ENCODE results near the gene COPE. TPM values are rescaled to one million over a fixed set of nuclear protein-coding genes. Genes with fewer than 3 reads are reported as not detected.
"Not testable (repeated sequence)": the region's sequence is repeated elsewhere in the genome, so short reads cannot be mapped to it uniquely, and the experiment has no call there.

Gene COPE
- polyA plus RNA-seq, 12 donors: 55.2 to 96.3 (median 71.7) TPM; not detected in 1

DNA sequence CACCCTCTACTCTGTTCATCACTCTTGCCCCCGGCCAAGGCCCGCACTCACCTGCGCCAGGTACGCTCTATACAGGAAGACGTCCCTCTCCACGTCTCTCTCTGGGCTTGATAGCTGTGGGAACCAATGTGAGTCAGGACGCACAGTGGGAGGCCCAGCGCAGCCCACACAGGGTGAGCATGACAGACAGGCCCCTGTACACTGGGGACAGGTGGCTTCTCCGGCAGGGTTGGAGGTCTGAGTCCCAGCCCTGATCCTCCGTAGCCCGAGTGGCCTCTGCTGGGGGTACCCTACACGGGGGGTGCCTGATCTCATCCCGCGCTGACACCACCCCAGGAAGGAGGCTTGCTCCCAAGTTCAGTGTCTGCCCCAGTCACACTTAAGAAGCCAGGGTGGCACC, 6.3 kb downstream of the COPE start:
- no peak for DNase-seq

DNA sequence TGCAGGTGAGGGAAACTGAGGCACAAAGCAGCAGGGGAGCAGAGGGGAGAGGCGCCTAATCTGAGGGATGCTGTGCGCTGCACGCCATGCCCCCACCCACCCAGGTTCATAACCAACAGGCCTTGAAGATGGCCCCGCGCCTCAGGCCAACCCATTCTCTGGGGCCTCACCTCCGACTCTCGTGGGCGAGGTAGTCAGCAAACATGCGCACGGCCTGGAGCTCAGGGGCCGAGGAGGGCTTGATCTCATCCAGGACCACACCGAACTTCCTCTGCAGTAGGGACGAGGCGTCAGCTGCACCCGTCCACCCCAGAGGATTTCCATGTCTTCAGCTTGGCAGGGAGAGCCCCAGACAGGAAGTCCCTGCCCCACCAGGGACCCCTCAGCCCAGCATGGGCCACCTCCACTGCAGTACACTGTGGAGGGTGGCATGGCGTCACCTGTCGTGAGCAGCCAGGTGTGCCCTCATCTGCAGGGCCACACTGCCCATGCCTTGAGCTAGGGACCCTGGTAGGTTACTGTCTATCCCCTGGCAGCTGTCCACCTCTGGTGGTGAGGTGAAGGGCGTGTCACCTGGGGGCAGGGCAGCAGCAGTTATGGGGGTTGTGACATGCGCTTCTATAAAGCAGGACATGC, 8.3 kb downstream of the COPE start:
- DNase-seq: no peak

DNA sequence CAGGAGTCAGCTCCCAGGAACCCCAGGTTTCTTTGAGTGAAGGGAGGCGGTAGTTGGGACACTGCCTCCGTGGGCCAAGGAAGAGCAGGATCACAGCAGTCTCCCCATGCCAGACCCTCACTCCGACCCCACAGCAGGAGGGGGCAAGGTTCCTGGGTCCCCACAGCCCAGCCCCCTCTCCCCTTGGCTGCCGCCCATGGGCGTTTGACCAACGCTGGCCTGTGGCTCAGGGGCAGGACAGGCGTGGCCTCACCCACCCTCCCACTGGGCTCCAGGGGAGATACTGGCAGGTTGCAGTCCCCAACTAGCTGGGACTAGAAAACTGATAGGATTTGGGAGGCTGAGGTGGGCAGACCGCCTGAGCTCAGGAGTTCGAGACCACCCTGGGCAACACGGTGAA, 9.2 kb downstream of the COPE start:
- DNase-seq: no peak

DNA sequence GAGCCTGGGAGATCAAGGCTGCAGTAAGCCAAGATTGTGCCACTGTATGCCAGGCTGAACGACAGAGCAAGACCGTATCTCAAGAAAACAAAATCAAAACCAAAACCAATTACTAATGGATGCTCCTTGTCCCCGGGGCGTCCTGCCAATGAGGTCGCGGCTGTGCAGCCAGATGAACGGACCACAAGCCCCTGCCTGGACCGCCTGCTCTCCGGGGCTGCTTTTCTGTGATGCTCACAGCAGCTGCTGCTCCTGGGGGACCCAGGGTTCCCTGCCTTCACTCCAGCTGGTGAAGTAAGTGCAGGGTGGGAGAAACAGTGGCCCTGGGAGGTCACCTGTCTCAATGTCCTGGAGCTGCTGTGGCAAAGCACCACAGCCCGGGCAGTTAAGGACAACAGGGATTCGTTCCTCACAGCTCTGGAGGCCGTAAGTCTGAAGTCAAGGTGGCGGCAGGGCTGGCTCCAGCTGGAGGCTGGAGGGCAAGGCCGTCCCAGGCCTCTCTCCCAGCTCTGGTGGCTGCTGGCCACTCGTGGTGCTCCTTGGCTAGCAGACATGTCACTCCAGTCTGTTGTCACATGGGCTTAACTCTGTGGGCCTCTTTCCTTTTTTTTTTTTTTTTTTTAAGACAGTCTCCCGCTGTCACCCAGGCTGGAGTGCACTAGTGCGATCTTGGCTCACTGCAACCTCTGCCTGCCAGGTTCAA, 10.1 kb downstream of the COPE start:
- DNase-seq: no peak

DNA sequence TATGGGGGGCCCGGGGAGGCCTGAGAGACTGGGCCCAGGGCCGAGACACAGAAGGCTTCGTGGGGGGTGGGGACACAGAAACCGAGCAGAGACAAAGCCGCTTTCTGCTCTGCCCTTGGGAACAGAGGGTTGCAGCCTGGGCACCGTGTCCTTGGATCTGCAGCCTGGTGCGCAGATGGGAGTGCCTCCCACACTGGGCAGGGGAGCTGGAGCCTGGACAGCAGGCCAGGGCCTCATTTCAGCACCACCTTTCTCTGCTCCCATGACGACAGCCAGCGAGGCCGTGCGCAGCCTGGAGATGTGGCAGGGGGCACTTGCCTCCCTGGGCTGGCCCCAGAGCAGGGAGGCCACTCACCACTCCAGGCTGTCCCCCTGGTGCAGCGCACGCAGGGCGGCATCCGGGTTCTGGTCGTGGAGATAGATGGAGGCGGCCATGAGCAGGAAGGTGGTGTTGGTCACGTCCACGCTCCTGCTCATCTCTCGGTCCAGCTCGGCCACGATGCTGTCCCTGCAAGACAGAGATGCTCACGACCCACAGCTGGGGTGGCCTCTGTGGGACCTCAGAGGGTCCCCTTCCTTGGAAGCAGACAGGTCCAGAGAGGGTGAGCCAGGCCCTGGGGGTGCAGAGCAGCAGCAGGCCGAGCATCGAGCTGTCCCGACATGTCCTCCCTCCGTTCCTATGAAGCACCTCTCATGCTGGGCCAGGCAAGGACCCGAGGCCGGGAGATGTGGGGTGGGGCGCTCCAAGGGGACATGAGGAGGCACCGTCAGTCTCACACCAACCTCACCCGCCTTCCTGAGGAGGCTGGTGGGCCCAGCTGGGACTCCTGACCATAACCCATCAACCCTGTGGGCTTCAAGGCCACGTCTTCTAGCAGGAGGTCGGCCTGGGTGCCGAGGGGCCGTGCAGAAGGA, 12.3 kb downstream of the COPE start:
- no peak for DNase-seq

DNA sequence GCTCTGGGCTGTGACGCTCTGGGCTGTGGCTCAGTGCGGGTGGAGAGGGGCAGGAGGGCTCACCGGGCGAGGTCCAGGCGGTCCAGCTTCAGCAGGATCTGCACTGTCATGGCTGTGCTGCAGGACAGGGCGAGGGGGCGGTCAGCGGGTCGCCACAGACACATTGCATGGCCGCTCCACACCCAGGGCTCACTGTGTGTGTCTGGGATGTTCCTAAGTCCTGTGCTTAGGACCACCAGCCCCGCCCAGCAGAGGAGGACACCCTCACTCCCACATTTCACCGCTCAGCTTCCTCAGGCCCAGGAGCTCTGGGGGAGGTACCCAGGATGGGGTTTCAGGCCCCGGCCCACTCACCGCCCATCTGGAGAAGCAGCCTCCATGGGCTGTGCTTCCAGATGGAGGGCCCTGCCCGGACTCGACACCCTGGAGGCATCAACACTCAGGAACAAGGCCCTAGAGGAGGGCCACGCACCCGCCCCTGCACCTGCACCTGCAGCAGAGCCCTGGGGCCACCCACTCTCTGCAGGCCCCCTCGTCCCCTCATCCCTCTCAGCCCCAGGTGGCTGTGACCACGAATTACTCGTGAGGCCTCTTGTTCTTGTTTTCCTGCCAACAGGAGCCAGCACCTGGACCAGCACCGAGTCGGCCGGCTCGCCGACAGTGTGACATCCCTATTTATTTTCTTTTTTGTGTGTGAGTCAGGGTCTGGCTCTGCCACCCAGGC, 13.5 kb downstream of the COPE start:
- DNase-seq: no peak

DNA sequence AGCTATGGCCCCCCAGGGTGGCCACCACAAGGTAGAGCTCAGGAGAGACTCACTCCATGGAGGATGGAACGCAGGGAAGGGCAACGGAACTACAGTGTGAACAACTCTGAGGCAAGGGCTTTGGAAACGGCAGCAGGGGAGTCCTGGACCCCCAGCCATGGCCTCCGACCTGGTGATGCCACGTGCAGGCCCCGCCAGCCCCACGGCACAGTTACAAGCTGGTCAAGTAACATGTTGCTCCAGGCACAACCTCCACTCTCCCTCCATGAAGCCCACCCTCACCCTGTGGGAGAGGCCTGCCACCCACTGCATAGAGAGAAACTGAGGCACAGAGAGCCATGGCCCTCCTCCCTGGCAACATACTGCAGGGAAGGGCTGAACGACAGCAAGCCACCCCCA, 14.1 kb downstream of the COPE start:
- no peak for DNase-seq

DNA sequence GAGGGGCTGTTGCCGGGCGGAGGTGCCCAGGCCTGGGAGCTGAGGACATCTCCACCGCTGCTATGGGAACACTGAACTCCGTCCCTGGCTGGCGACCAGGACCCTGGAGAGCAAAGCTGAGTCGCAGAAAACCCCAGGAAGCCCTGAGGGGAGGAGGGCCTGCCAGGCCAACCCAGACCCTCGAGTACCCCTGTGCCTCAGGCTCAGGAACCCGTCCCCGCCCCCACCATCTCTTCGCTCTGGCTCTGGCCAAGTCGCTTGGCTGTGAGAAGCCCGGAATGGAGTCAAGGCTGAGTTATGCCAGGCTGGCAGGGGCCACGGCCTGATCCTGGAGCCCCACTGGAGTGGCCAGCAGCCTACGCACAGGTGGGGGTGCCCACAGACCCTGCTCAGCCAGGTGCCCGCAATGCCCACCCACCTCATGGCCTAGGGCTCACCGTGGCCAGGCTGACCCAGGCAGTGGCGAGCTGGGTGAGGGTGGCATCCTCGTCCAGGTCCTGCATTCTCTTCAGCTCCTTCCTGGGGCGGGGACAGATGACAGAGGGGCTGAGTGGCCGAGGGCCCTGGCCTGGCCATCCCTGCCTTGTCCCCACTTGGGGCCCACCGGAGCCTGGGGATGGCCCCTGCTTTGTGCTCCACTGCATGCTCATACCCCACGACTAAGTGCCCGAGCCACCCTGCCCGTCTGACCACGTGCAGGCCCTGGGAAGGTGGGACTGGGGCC, 14.7 kb downstream of the COPE start:
- DNase-seq: no peak

DNA sequence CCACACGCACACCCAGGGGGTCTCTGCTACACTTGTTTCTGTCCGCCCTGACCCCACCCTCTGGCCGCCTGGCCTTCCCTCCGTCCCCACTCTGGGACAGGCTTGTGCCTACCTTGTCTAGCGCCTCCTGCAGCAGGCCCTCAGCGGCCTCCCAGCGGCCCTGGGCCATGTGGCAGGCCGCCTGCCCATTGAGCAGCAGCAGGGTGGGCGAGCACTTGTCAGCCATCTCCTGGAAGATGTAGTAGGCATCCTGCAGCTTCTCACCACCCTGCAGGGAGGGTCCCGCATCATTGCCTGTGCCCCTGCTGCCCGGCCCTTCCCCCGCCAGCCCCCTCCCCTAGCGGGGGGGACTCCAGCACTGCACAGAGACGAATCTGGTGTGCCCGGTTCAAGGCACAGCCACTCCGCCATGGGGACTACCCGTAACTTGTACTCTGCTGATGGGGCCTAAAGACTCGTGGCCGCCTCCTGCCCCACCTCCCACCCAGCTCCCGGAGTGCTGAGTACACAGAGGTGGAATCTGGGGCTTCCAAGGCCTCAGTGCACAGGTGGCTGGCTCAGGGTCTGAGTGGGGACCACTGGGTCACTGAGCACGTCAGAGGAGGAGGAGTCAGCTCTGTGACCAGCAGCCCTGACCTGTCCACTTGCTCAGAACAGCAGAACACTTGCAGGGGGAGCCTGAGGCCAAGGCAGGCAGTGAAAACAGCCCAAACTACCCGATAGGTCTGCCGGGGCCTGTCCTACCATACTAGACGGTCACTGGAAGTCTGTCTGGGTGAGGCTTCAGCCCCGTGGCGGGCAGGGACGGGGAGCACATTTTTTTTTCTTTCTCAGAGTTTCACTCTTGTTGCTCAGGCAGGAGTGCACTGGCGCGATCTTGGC, 15.8 kb downstream of the COPE start:
- no peak for DNase-seq

DNA sequence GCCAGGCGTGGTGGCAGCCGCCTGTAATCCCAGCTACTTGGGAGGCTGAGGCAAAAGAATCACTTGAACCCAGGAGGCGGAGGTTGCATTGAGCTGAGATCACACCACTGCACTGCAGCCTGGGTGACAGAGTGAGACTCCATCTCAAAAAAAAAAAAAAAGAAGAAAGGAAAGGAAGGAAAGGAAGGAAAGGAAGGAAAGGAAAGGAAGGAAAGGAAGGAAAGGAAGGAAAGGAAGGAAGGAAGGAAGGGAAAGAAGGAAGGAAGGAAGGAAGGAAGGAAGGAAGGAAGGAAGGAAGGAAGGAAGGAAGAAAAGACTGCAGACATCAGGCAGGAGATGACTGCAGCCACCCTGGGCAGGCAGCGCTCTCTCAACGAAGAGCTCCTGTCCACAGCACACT, 16.7 kb downstream of the COPE start:
- DNase-seq: not testable (repeated sequence)

DNA sequence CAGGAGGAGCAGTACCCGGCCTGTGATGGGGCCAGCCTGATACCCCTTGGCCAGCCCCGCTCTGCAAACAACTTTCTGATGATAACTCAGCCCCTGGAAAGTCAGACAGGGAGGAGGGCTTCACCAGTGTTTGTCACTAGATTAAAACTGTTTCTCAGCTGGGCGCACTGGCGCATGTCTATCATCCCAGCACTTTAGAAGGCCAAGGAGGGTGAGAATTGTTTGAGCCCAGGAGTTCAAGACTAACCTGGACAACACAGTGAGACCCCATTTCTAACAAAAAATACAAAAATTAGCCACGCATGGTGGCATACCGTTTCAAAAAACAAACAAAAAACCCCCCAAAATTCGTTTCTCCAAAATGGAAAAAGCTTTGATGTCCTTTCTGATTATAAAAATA, 17.7 kb downstream of the COPE start:
- DNase-seq: no peak

DNA sequence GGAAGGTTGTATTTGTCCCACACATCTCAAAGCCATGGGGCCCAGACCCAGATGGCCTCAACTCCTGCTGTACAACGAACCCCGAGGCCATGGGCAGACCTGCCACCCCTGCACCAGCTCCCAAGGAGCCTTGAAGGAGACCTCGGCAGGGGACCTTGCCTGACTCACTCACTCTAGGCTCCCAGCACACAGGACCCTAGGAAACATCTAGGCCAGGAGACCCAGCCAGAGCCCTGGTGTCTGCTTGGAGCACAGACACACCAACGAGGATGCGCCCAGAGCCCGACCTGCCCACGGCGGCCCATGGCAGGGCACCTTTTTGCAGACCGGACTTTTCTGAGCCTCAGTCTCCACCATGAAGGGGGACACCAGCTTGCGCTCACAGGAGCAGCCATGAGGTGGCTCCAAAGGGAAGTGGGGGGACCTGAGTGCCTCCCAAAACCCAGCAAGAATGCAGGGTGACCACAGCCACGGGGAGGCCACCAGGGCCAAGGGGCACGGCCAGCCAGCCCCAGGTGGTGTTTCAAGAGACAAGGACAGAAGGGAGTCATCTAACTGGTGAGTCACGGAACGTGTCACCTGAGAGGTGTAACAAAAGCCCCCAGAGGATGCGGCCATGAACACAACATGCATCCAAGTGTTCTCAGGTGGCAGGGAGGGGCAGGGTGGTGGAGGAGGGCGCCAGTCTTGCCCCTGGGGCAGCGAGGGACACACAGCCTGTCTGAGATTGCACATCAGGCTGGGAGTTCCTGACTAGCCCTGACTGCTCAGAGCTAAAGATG, 18.3 kb downstream of the COPE start:
- DNase-seq: no peak

DNA sequence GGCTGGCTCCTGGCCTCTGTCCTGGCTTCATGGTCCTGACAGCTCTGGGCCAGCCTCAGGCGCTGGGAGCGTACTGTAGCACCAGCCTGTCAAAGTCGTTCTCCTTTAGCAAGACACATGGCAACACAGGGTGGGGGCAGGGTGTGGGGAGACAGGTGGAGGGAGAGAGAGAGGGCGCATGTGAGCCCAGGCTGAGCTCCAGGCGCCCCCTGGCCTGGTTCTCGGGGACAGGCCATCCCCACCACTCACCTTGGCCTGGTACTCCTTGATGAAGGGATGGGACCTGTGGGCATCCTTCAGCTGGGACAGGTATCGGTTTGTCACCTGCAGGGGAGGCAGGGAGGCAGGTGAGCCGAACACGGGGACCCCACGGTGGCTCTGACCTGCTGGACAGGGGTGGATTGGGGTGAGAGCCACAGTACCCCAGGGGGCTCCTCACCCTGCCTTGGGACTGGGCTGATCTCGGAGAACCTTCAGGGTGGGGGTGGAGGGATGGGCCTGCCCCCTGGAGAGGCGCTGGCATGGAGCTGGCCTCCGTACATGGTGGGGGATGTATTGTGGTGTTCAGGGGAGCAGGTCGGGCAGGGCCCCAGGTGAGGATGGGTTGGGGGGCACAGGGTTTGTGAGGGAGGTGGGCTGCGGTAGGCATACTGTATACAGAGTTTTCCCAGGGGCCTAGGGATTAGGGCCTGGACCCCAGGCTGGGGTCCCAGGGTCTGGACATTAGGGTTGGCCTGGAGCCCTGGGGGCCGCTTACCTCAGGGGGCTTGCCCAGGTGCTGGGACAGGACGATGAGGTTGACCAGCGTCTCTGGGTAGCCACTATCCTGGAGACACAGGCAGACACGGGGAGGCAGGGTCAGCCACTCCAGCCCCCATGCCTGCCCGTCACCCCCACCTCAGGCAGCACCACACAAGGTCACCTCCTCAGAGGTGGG, 19.3 kb downstream of the COPE start:
- no peak for DNase-seq

DNA sequence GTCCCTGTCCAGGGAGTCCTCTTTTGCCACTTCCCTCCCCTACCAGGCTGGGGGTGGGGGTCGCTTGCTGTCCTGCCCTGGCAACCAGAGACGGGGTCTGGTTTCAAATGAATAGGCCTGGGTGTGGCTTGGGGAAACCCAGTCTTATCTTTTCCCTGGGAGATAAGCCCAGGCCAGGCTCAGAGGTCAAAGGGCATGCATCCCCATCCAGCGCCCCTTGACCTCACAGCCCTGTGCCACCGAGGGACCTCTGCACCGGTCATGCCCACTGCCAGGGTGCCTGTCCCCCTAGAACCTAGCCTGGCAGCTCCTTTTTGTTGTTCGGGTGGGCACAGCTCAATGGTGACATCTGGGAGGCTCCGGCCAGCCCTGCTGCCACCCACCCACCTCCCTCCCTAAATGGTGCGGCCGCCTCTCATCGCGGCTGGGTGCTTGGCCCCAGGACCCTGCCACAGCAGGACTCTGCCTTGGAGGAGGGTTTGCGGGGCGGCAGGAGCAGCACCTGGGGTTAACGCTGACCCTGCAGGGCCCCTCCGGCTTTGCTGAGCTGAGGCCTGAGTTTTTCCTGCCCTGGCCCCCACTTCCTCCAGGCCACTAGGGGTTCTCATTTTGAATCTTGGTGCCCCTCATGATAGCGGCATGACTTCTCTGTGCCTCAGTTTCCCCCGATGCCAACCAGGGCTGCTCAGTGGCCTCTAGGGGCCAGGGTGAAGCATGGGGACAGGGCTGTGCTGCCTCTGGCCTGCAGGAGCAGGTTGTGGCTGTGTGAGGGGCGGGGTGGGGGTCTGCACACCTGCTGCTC, 20.4 kb downstream of the COPE start:
- no peak for DNase-seq

DNA sequence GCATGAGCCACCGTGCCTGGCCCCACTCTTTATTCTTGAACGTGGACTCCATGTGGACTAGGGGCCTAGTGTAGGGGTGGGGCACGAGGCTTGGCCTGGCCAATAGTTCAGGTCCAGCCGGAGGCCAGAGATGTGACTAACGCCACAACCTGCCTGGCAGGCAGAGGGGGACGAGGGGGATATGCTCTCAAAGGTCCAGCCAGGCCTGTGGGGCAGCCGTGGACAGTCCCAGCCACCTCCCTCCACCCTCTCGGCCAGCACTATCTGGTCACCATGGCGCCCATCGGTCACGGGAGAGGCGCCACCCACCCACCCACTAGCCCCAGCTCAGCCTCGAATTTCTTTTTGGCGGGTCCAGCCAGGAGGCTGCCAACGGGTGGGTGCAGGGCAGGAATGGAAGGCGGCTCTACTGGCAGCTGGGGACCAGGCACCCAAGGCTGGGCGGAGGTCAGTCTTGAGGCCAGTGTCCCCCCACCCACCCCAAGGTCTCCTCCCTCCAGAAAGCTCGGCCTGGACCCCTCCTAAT, 21.0 kb downstream of the COPE start:
- no peak for DNase-seq

DNA sequence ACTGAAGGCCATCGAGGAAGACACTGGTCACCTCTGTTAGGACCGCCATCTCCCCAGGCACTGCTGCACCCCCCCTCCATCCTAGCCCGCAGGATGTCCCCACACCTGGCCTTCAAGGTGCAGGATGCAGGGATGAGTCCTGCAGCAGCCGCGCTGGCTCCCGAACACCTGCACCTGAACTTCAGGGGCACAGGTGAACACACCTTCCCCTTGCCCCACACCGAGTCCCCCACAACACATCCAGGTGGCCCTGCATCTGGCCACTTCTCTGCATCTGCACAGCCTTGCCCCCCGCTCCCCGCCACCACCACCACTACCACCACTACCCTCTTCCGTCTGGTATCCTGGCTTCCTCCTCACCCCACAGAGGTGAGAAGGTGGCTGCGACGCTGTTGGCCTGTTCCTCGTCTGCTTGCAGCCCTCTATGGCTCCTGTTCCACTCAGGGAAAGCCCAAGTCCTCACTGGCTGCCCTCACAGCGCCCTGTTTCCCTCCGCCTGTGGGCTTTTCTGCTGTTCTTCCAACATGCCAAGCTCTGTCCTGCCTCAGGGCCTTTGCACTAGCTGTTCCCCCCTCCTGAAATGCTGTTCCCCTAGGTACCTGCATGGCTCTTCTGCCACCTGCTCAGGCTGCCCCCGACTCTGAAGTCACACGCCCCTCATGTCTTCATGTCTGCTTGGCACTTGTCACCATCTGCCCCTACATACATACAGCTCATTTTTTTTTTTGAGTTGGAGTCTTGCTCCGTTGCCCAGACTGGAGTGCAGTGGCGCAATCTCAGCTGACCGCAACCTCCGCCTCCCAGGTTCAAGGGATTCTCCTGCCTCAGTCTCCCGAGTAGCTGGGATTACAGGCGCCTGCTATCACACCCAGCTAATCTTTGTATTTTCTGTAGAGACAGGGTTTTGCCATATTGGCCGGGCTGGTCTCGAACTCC, 21.8 kb downstream of the COPE start:
- no peak for DNase-seq

All from muscle of arm (tissue), 12 donors.